Endothelial cell of umbilical vein (primary cell): Measurements from ENCODE around the gene COPE.

Experiments used
- POLR2A ChIP-seq: IDR thresholded peaks from 2 replicates; pipeline ENCODE4 v1.6.1; 2012; ENCODE audit warnings: low read depth, mild to moderate bottlenecking, control low read depth, low read length
- TF ChIP-seq, protein P1 (sequence below), 2 donors: IDR thresholded peaks; 1 replicate in 1 of 2; 2 replicates in 1 of 2; pipeline ENCODE4 v1.5.1; 2011; ENCODE audit warnings: low read length in 2 of 2, mild to moderate bottlenecking in 2 of 2, moderate library complexity in 2 of 2, control low read depth in 1 of 2, inconsistent platforms in 1 of 2, low read depth in 1 of 2; ENCODE audit not compliant: insufficient read depth in 1 of 2; ENCODE audit errors: extremely low read depth in 1 of 2

DNA sequence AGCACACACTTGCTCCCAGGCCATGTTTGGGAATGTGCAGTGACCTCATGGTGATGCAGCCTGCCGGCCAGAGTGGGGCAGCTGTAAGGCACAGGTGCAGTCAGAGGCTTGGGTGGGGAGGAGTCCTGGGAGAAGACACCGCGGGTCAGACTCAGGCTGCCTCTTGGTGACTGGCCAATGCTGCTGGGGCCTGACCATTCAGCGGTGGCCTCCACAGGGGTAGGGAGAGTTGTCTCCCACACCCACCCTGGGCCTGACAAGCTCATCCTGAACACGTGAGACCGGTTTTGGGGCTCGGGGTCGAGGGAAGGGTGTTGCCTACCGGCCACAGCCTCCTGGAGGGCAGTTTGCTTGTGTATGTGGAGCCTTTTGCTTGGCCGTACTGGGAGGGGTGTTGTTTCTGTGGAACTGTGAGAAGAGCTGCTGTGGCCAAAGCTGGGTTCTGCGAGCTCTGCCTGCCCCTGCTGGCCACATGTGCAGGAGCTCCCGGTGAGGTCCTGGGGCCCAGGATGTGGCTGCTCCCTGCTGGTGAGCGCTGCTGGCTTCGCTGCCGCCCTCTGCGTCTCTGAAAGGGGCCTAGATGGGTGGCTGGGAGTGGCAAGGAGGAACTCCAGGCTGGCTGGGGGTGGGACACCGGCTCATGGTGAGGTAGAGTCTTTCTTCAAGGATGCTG is 65.3 kb downstream of the COPE start:
- TF ChIP-seq, protein P1, sequence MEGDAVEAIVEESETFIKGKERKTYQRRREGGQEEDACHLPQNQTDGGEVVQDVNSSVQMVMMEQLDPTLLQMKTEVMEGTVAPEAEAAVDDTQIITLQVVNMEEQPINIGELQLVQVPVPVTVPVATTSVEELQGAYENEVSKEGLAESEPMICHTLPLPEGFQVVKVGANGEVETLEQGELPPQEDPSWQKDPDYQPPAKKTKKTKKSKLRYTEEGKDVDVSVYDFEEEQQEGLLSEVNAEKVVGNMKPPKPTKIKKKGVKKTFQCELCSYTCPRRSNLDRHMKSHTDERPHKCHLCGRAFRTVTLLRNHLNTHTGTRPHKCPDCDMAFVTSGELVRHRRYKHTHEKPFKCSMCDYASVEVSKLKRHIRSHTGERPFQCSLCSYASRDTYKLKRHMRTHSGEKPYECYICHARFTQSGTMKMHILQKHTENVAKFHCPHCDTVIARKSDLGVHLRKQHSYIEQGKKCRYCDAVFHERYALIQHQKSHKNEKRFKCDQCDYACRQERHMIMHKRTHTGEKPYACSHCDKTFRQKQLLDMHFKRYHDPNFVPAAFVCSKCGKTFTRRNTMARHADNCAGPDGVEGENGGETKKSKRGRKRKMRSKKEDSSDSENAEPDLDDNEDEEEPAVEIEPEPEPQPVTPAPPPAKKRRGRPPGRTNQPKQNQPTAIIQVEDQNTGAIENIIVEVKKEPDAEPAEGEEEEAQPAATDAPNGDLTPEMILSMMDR (IDR thresholded peaks at IDR 0.05; ENCODE audit: extremely low read depth in 1 of 2, insufficient read depth in 1 of 2, low read depth in 1 of 2, low read length in 2 of 2), result no peak
- no peak for TF ChIP-seq POLR2A
